HG03432 (cell line): Measurements from ENCODE around the gene NTRK3.

Experiments
- ATAC-seq: cut with Tn5 transposase; IDR thresholded peaks from one replicate; pipeline ENCODE4 v1.9.1; 2021; ENCODE audit warnings: mild to moderate bottlenecking, moderate library complexity; ENCODE audit not compliant: unreplicated experiment

NTRK3 gene

GRCh38 chr15:88126695-88127431 lies 129.7 kb downstream of the NTRK3 start:
- ATAC-seq = no peak

GRCh38 chr15:88125576-88125975 lies 131.0 kb downstream of the NTRK3 start:
- ATAC-seq = no peak

- no peak for ATAC-seq
Measured at GRCh38 chr15:88124199-88124598, 132.3 kb downstream of the NTRK3 start.

- no peak for ATAC-seq
Measured at GRCh38 chr15:88121968-88122530, 134.5 kb downstream of the NTRK3 start.

- no peak for ATAC-seq
Measured at GRCh38 chr15:88120026-88120425, 136.5 kb downstream of the NTRK3 start.

GRCh38 chr15:88118741-88119140 lies 137.8 kb downstream of the NTRK3 start:
- ATAC-seq = no peak

GRCh38 chr15:88118035-88118434 lies 138.5 kb downstream of the NTRK3 start:
- ATAC-seq = no peak

- ATAC-seq = no peak
Measured at GRCh38 chr15:88115486-88116152, 140.9 kb downstream of the NTRK3 start.

GRCh38 chr15:88113613-88114308 lies 142.8 kb downstream of the NTRK3 start:
- no peak for ATAC-seq

GRCh38 chr15:88108991-88109390 lies 147.5 kb downstream of the NTRK3 start:
- no peak for ATAC-seq

GRCh38 chr15:88108477-88108876 lies 148.1 kb downstream of the NTRK3 start:
- ATAC-seq = no peak

- ATAC-seq = no peak
Measured at GRCh38 chr15:88106074-88106473, 150.5 kb downstream of the NTRK3 start.

GRCh38 chr15:88104357-88104756 lies 152.2 kb downstream of the NTRK3 start:
- ATAC-seq = no peak

- no peak for ATAC-seq
Measured at GRCh38 chr15:88100181-88100580, 156.4 kb downstream of the NTRK3 start.

- no peak for ATAC-seq
Measured at GRCh38 chr15:88098361-88098760, 158.2 kb downstream of the NTRK3 start.

- no peak for ATAC-seq
Measured at GRCh38 chr15:88091444-88092016, 165.0 kb downstream of the NTRK3 start.

- ATAC-seq = no peak
Measured at GRCh38 chr15:88090481-88091011, 166.0 kb downstream of the NTRK3 start.

GRCh38 chr15:88089731-88090130 lies 166.8 kb downstream of the NTRK3 start:
- no peak for ATAC-seq

GRCh38 chr15:88089024-88089620 lies 167.4 kb downstream of the NTRK3 start:
- ATAC-seq = no peak
